A673 (cell line): Measurements from ENCODE around the gene SH2D2A. TPM values are rescaled to one million over a fixed set of nuclear protein-coding genes. Genes with fewer than 3 reads are reported as not detected.

Experiments
- BruUV-seq: library from RNA; stranded (reverse); fragments of 400-500 nt; replicated peaks from 2 replicates; lab custom pipeline; 2021; lab: Mats Ljungman, UMichigan
- CTCF ChIA-PET: fragments of 300-600 bp; sonication (Branson Sonifier 250); formaldehyde crosslinking; loops from one replicate; lab custom pipeline; 2022; ENCODE audit warnings: antibody characterized with exemption; lab: Charles Lee
- POLR2A ChIA-PET: fragments of 300-600 bp; sonication (Branson Sonifier 250); formaldehyde crosslinking; loops from one replicate; lab custom pipeline; 2022; ENCODE audit warnings: antibody characterized with exemption; ENCODE audit not compliant: low non-redundant PET; lab: Charles Lee
- DNase-seq: peaks from one replicate; pipeline ENCODE4 v3.0.0-alpha.2; 2015; ENCODE audit warnings: low spot score
- H3K27ac ChIP-seq: fragments of 200-600 bp; sonication (generic); 2 replicates; pipeline ENCODE4 v1.5.1; 2016; ENCODE audit warnings: mixed run types, low read depth, mild to moderate bottlenecking, mixed read lengths, antibody characterized with exemption, low read length; ENCODE audit not compliant: poor library complexity, severe bottlenecking
- H3K27me3 ChIP-seq: fragments of 200-600 bp; sonication (generic); replicated peaks from 2 replicates; pipeline ENCODE4 v1.6.1; 2017; ENCODE audit warnings: mixed run types, low read depth, mild to moderate bottlenecking, mixed read lengths, antibody characterized with exemption, low read length; ENCODE audit not compliant: insufficient read depth, poor library complexity
- H3K36me3 ChIP-seq: fragments of 200-600 bp; sonication (generic); 2 replicates; pipeline ENCODE4 v1.6.1; 2016; ENCODE audit warnings: mixed run types, mild to moderate bottlenecking, mixed read lengths, antibody characterized with exemption, low read length; ENCODE audit not compliant: insufficient read depth, poor library complexity, severe bottlenecking
- H3K4me1 ChIP-seq: fragments of 200-600 bp; sonication (generic); 2 replicates; pipeline ENCODE4 v1.6.1; 2017; ENCODE audit warnings: mixed run types, mild to moderate bottlenecking, mixed read lengths, antibody characterized with exemption, low read length; ENCODE audit not compliant: insufficient read depth, poor library complexity, severe bottlenecking
- H3K4me3 ChIP-seq: fragments of 200-600 bp; sonication (generic); 2 replicates; pipeline ENCODE4 v1.5.1; 2016; ENCODE audit warnings: low read depth, mixed run types, mild to moderate bottlenecking, mixed read lengths, low read length; ENCODE audit not compliant: poor library complexity, severe bottlenecking
- H3K9me3 ChIP-seq: fragments of 200-600 bp; sonication (generic); 2 replicates; pipeline ENCODE4 v1.6.1; 2016; ENCODE audit warnings: mixed run types, low read depth, mild to moderate bottlenecking, mixed read lengths, antibody characterized with exemption, low read length; ENCODE audit not compliant: poor library complexity, severe bottlenecking
- EZH2 ChIP-seq: fragments of 200-600 bp; sonication (generic); IDR thresholded peaks from 2 replicates; pipeline ENCODE4 v1.6.1; 2017; ENCODE audit warnings: borderline replicate concordance, low read depth, mild to moderate bottlenecking, mixed read lengths, antibody characterized with exemption, low read length; ENCODE audit not compliant: poor library complexity, severe bottlenecking
- intact Hi-C: fragments of 100-400 bp; cut with micrococcal nuclease; formaldehyde crosslinking; loops from one replicate; pipeline ENCODE4 v1.10.0; 2022; ENCODE audit not compliant: unreplicated experiment
- total RNA-seq: library from RNA; stranded (reverse); gene quantifications from 2 replicates; pipeline ENCODE4 v1.2.3, GENCODE V29; 2021
- TF ChIP-seq, protein P1 (sequence below): fragments of 300-800, 200-600 bp; sonication (generic); conservative IDR thresholded peaks from 2 replicates; pipeline ENCODE4 v1.5.1; 2017; ENCODE audit warnings: low read depth, mild to moderate bottlenecking, antibody characterized with exemption, low read length, moderate library complexity, mixed read lengths

Gene SH2D2A
- total RNA-seq, 1 experiment from 2014 or later = 3.5 TPM

DNA sequence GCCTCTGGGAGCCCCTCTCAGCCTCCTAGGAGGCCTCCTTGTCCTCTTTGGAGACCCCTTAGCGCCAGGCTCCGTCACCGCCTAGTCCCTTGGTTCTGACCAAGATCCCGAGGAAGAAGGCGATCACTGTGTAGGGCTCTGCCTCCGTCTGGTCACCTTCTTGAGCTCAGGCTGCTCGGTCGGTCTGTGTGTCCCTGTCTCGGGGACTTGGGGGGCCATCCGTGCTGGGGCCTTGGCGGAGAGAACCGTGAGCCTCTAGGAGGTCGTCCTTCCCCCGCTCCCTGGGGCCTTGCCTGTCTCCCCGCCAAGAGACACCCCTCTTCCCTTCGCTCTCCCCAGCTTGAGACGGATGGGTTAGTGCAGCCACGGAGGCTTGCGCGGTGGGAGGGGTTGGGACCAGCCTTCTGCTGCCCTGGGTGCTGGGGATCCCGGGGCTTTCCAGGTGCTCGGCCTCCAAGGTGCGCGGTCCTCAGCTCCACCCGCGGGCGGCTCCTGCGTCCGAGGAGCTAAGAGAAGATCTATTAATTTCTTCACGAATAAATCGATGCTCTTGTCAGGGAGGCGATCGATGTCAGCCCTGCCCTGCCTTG is 43.0 kb upstream of the SH2D2A start:
- Histone ChIP-seq H3K4me1 (peaks cover 10% of the 10 kb centered on the region), H3K9me3 (no peaks in the 10 kb centered on the region), H3K27me3 (peaks cover 27% of the 10 kb centered on the region), H3K36me3 (no peaks in the 10 kb centered on the region), H3K4me3 (peak overlapping the region; percentile 55), H3K27ac (no peak overlapping the region)
- CTCF ChIA-PET = interaction anchor here (0.7 to 3.3 kb wide), 9 partner anchors 12 to 170 kb away, joined by 3 to 62 read pairs (median 6); partner anchors contain the start of genes CRABP2, ISG20L2 and METTL25B
- intact Hi-C loops = loop anchor here (1.0 to 2.0 kb wide), 3 partner anchors 63 to 170 kb away; no protein-coding TSS in a partner anchor
- TF ChIP-seq, protein P1, sequence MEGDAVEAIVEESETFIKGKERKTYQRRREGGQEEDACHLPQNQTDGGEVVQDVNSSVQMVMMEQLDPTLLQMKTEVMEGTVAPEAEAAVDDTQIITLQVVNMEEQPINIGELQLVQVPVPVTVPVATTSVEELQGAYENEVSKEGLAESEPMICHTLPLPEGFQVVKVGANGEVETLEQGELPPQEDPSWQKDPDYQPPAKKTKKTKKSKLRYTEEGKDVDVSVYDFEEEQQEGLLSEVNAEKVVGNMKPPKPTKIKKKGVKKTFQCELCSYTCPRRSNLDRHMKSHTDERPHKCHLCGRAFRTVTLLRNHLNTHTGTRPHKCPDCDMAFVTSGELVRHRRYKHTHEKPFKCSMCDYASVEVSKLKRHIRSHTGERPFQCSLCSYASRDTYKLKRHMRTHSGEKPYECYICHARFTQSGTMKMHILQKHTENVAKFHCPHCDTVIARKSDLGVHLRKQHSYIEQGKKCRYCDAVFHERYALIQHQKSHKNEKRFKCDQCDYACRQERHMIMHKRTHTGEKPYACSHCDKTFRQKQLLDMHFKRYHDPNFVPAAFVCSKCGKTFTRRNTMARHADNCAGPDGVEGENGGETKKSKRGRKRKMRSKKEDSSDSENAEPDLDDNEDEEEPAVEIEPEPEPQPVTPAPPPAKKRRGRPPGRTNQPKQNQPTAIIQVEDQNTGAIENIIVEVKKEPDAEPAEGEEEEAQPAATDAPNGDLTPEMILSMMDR = no peak
- no peak for TF ChIP-seq EZH2
- no peak for DNase-seq
- no TSS peak for BruUV-seq
- POLR2A ChIA-PET = interaction anchor here (0.6 kb wide), 1 partner anchor 9 kb away, joined by 3 read pairs; no protein-coding TSS in a partner anchor

DNA sequence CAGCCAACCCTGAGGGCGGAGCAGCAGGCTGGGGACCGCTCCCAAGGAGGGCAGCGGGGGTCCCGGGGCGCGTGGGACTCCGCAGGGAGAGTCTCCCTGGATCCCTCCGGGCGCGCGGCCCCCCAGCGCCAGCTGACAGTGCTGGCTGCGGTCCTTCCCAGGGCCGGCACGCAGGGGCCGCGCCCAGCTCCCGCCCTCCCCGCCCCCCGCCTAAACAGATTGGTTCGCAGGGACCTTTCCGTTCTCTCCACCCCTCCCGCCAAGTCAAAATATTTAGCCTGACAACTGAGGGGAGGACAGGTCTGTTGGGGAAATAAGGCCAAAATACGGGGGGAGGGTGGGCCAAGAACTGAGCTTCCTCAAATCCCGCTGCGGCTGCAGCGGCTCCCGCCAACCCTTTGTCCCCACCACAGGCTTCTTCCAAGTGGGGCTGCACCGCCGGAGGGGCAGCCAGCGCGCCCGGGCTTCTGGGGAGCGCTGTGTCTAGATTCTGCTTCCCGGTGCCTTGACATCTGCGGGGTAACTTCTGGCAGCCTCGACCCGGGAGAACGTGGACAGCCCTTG is 42.4 kb upstream of the SH2D2A start, which contains the start of gene INSRR:
INSRR (minus strand) TSS at position 159 of the 564 bp plus-strand sequence. CDS start 496 bp downstream, outside the sequence.
- H3K36me3 ChIP-seq = no peaks in the 10 kb centered on the region
- peaks cover 27% of the 10 kb centered on the region for H3K27me3 ChIP-seq
- H3K4me3 ChIP-seq = peak within 1 kb of the TSS; percentile 55
- BruUV-seq = no TSS peak
- ChIA-PET POLR2A (interaction anchor here (0.6 kb wide), 1 partner anchor 9 kb away, joined by 3 read pairs; no protein-coding TSS in a partner anchor), CTCF (interaction anchor here (1.5 to 3.3 kb wide), 6 partner anchors 20 to 169 kb away, joined by 5 to 62 read pairs (median 14); partner anchors contain the start of genes ISG20L2 and METTL25B)
- no peak for TF ChIP-seq EZH2
- TF ChIP-seq, protein P1 = no peak
- no peaks in the 10 kb centered on the region for H3K9me3 ChIP-seq
- H3K4me1 ChIP-seq = peaks cover 10% of the 10 kb centered on the region
- no peak for DNase-seq
- intact Hi-C loops = no loop called here
- no peak within 1 kb of the TSS for H3K27ac ChIP-seq

DNA sequence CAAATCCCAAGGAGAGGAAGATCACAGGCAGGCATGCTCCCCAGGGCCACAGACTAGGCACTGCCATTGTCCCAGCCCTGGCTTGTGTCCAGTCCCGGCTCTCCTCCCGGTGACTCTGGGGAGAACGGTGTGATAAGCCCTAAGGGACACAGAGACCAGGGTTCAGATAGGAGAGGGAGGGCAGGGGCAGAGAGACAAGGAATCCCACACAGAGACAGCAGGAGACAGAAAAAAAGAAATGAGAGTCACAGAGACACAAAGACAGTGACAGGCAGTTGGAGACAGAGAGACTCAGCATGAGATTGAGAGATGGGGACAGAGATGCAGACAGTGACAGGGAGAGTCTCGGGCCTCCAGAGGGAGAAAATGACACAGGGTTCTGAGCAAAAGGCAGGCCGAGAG is 41.9 kb upstream of the SH2D2A start:
- H3K4me3 ChIP-seq = peak overlapping the region; percentile 55
- H3K4me1 ChIP-seq = peaks cover 10% of the 10 kb centered on the region
- no peaks in the 10 kb centered on the region for H3K36me3 ChIP-seq
- no peak overlapping the region for H3K27ac ChIP-seq
- CTCF ChIA-PET = interaction anchor here (0.8 to 3.3 kb wide), 6 partner anchors 31 to 170 kb away, joined by 3 to 62 read pairs (median 5); partner anchors contain the start of genes ISG20L2 and METTL25B
- intact Hi-C loops = no loop called here
- H3K9me3 ChIP-seq = no peaks in the 10 kb centered on the region
- POLR2A ChIA-PET = no interaction called here
- TF ChIP-seq EZH2 = no peak
- TF ChIP-seq, protein P1 = no peak
- DNase-seq = no peak
- peaks cover 27% of the 10 kb centered on the region for H3K27me3 ChIP-seq
- BruUV-seq = no TSS peak
